H1 (cell line): ENCODE results near the gene SBF1. TPM values are rescaled to one million over a fixed set of nuclear protein-coding genes. Genes with fewer than 3 reads are reported as not detected.

Source experiments
- BACH1 ChIP-seq: IDR thresholded peaks from 2 replicates; pipeline ENCODE4 v1.6.1; 2012; ENCODE audit warnings: low read length, improper control_type of control experiment
- BCL11A ChIP-seq, 2 experiments: IDR thresholded peaks; one replicate each; pipeline ENCODE4 v1.6.1; 2011; ENCODE audit warnings: low read depth in 2 of 2, low read length in 2 of 2, mild to moderate bottlenecking in 2 of 2
- NRF1 ChIP-seq: IDR thresholded peaks from 2 replicates; pipeline ENCODE4 v1.6.1; 2011; ENCODE audit warnings: mild to moderate bottlenecking, low read depth, low read length, improper control_type of control experiment
- PHF8 ChIP-seq: fragments of 200-600 bp; sonication (generic); conservative IDR thresholded peaks from 2 replicates; pipeline ENCODE4 v1.7.1; 2012; ENCODE audit warnings: low read depth, mild to moderate bottlenecking, inconsistent platforms, low read length, moderate library complexity
- RBBP5 ChIP-seq: IDR thresholded peaks from 2 replicates; pipeline ENCODE4 v1.7.1; 2012; ENCODE audit warnings: low read depth, mild to moderate bottlenecking, inconsistent platforms, low read length, moderate library complexity, borderline replicate concordance
- RNF2 ChIP-seq: fragments of 200-900, 300-1000 bp; sonication (generic); IDR thresholded peaks from 2 replicates; pipeline ENCODE4 v1.7.1; 2016; ENCODE audit warnings: borderline replicate concordance, low read depth, mild to moderate bottlenecking, antibody characterized with exemption, low read length; ENCODE audit not compliant: poor library complexity, severe bottlenecking; ENCODE audit errors: missing control alignments
- TEAD4 ChIP-seq: IDR thresholded peaks from 2 replicates; pipeline ENCODE4 v1.6.1; 2012; ENCODE audit warnings: low read depth, low read length, inconsistent platforms, mixed read lengths
- polyA plus RNA-seq, 7 experiments: library from polyadenylated mRNA; depleted of rRNA in 3 of 7; stranded (reverse) in 5 of 7; unstranded in 2 of 7; fragments of >200 nt in 5 of 7; fragments of 200-250 nt in 2 of 7; gene quantifications; 1 replicate in 5 of 7; 2 replicates in 1 of 7; 4 replicates in 1 of 7; pipeline versions ENCODE4 v1.2.1 to v1.2.3, GENCODE V29; 2011 to 2013; ENCODE audit warnings: missing spikeins in 2 of 7, mixed read lengths in 2 of 7
- total RNA-seq: library from RNA; stranded (reverse); fragmentation: NEBNext Ultra II Directional; extraction: Animal tissue kit (Norgen Biotek cat#: 25700); gene quantifications from 2 replicates; pipeline ENCODE4 v1.2.1, GENCODE V29; 2021

The SBF1 gene
- total and polyA plus RNA-seq, 2 of the 8 experiments (the other 6 are each of a cell fraction or from before 2014, with no cell fraction given): 29.1 to 71.5 TPM

- TF ChIP-seq RNF2 (no peak), PHF8 (peak; percentile 97), BCL11A (IDR thresholded peaks at IDR 0.05; ENCODE audit: low read depth in 2 of 2, low read length in 2 of 2) (no peak), NRF1 (peak; percentile 26; the same call in 1 of the 2 replicates), TEAD4 (no peak), RBBP5 (0 out of 2 replicates have a peak, but pooled peaks have one; percentile 29), BACH1 (no peak)
Measured at GRCh38 chr22:50507991-50508884, 33.4 kb upstream of the SBF1 start, which contains the start of gene NCAPH2 (continued).
